Measurements from ENCODE around the gene NDNF. TPM values are rescaled to one million over a fixed set of nuclear protein-coding genes. Genes with fewer than 3 reads are reported as not detected.

Gene NDNF
- total RNA-seq, 1 donor: 0.86 TPM

GRCh38 chr4:121050300-121050699, 22.0 kb downstream of the NDNF start:
- no peak overlapping the region for H3K4me3 ChIP-seq (ENCODE audit: low read depth, low read length)
- TF ChIP-seq, protein P1, sequence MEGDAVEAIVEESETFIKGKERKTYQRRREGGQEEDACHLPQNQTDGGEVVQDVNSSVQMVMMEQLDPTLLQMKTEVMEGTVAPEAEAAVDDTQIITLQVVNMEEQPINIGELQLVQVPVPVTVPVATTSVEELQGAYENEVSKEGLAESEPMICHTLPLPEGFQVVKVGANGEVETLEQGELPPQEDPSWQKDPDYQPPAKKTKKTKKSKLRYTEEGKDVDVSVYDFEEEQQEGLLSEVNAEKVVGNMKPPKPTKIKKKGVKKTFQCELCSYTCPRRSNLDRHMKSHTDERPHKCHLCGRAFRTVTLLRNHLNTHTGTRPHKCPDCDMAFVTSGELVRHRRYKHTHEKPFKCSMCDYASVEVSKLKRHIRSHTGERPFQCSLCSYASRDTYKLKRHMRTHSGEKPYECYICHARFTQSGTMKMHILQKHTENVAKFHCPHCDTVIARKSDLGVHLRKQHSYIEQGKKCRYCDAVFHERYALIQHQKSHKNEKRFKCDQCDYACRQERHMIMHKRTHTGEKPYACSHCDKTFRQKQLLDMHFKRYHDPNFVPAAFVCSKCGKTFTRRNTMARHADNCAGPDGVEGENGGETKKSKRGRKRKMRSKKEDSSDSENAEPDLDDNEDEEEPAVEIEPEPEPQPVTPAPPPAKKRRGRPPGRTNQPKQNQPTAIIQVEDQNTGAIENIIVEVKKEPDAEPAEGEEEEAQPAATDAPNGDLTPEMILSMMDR (IDR thresholded peaks at IDR 0.05; ENCODE audit: insufficient read depth, low read depth, low read length): peak; percentile 44
- no peak for DNase-seq (ENCODE audit: low read depth)

DNA sequence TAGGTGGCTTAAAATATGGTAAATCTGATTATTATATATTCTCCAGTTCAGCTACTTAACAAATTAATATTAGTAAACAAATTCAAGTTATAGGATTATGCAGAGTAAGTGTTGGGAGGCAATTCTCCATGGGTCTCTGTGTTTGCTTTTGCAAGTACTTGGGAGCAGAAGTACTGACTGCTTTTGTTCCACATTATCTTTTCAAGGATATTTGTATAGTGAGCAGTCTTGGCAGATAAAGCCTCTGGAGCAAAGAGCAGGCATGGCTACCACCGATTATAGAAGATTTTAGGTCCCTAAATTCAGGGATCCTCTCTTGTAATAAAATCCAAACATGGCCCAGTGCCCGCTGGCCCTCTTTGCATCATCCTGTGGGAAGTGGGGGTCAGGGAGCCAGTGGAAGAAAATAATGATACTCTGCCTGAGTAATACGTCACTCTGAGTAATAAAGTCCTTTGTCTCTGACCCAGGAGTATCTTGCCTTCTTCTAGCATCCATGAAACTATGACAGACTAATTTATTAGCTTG, 23.2 kb downstream of the NDNF start:
- no peak for DNase-seq (ENCODE audit: low read depth)
- TF ChIP-seq, protein P1 (IDR thresholded peaks at IDR 0.05; ENCODE audit: insufficient read depth, low read depth, low read length): no peak

GRCh38 chr4:121048165-121048564, 24.2 kb downstream of the NDNF start:
- no peak for DNase-seq (ENCODE audit: low read depth)
- TF ChIP-seq, protein P1 (IDR thresholded peaks at IDR 0.05; ENCODE audit: insufficient read depth, low read depth, low read length): no peak
- no peak overlapping the region for H3K4me3 ChIP-seq (ENCODE audit: low read depth, low read length)

More for the DNA sequence above, 23.2 kb downstream of the NDNF start:
- H3K4me3 ChIP-seq (ENCODE audit: low read depth, low read length): no peak overlapping the region

DNA sequence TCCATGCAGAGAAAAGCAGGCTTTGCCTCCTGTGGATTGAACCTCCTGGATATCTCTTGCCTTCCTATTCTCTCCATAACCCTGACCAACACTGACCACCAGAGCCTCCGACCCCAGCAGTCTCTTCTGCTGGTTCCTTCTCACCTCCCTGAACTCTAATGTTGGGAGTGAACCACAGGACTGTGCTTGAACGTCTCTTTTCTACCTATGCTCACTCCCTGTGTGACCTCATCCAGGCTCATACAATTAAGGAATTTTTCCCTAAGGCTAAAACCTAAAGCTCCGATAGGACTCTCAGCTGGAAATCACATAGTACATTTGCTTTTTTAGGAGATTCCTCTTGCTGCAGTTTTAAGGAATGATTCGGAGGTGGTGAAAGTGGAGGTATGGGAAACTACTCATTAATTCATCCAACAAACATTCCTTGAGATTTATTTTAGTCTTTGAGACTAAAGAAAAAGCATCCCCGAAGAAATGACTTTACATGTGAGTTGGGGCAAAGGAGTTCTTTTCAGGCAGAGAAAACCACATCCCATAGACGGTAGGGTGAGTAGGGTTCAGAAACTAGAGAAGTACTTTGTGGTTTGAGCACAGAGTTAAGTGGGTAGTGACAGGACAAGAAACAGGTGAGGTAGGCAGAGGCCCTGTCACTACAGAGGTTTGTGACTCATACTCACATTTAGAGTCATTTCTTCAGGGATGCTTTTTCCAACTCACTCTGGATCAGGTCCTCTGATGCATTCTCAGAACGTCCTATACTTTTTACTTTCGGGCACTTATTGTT, 30.8 kb downstream of the NDNF start:
- H3K4me3 ChIP-seq (ENCODE audit: low read depth, low read length): no peak overlapping the region
- no peak for DNase-seq (ENCODE audit: low read depth)
- TF ChIP-seq, protein P1 (IDR thresholded peaks at IDR 0.05; ENCODE audit: insufficient read depth, low read depth, low read length): no peak

GRCh38 chr4:121034017-121034416, 38.3 kb downstream of the NDNF start:
- no peak overlapping the region for H3K4me3 ChIP-seq (ENCODE audit: low read depth, low read length)
- TF ChIP-seq, protein P1 (IDR thresholded peaks at IDR 0.05; ENCODE audit: insufficient read depth, low read depth, low read length): no peak
- DNase-seq (ENCODE audit: low read depth): peak; percentile 64

- H3K4me3 ChIP-seq (ENCODE audit: low read depth, low read length): no peak overlapping the region
- TF ChIP-seq, protein P1 (IDR thresholded peaks at IDR 0.05; ENCODE audit: insufficient read depth, low read depth, low read length): no peak
- peak; percentile 10 for DNase-seq (ENCODE audit: low read depth)
These were observed 41.6 kb downstream of the NDNF start for GRCh38 chr4:121030711-121031110.

All from fibroblast of villous mesenchyme (primary cell).